WI38 (cell line): ENCODE measurements around the gene CDK11B.
"Not testable (repeated sequence)": the region's sequence is repeated elsewhere in the genome, so short reads cannot be mapped to it uniquely, and the experiment has no call there.

Source experiments
- H3K4me3 ChIP-seq: 2 replicates; pipeline ENCODE4 v1.5.1; 2011; ENCODE audit warnings: low read depth, mild to moderate bottlenecking, control low read depth, low read length
- CTCF ChIP-seq: IDR thresholded peaks from 2 replicates; pipeline ENCODE4 v1.5.1; 2012; ENCODE audit warnings: low read depth, mild to moderate bottlenecking, control low read depth, low read length

The CDK11B gene

GRCh38 chr1:1634613-1635012, 24.2 kb downstream of the CDK11B start:
- not testable (repeated sequence) for H3K4me3 ChIP-seq

GRCh38 chr1:1633409-1633808, 25.4 kb downstream of the CDK11B start:
- H3K4me3 ChIP-seq = not testable (repeated sequence)

- no peak for TF ChIP-seq CTCF
- no peak within 1 kb of the TSS for H3K4me3 ChIP-seq
These were observed 26.9 kb downstream of the CDK11B start, which contains the start of gene MMP23B for GRCh38 chr1:1631782-1632420. MMP23B (plus strand) TSS chr1:1632173; CDS start chr1:1632219, 46 bp downstream.

- TF ChIP-seq CTCF = no peak
These were observed 27.6 kb downstream of the CDK11B start for GRCh38 chr1:1630965-1631781.

GRCh38 chr1:1630191-1630964, 28.4 kb downstream of the CDK11B start:
- no peak overlapping the region for H3K4me3 ChIP-seq

More at GRCh38 chr1:1630965-1631781, 27.6 kb downstream of the CDK11B start:
- no peak overlapping the region for H3K4me3 ChIP-seq

GRCh38 chr1:1629430-1630190, 29.2 kb downstream of the CDK11B start:
- TF ChIP-seq CTCF = no peak
- no peak overlapping the region for H3K4me3 ChIP-seq

More at GRCh38 chr1:1630191-1630964, 28.4 kb downstream of the CDK11B start:
- TF ChIP-seq CTCF = no peak

- H3K4me3 ChIP-seq = no peak overlapping the region
These were observed 29.9 kb downstream of the CDK11B start for GRCh38 chr1:1628754-1629429.

More at GRCh38 chr1:1628754-1629429, 29.9 kb downstream of the CDK11B start:
- no peak for TF ChIP-seq CTCF
